HCT116 (cell line): Measurements from ENCODE around the gene TIMM29. TPM values are rescaled to one million over a fixed set of nuclear protein-coding genes. Genes with fewer than 3 reads are reported as not detected.

ENCODE experiments used
- ATAC-seq: fragments of 200-7000 bp; cut with Tn5 transposase; 2 replicates; pipeline ENCODE4 v1.9.1; 2020; ENCODE audit warnings: mild to moderate bottlenecking, moderate library complexity
- BruUV-seq: library from RNA; stranded (reverse); fragments of 400-500 nt; replicated peaks from 2 replicates; lab custom pipeline; 2021; lab: Mats Ljungman, UMichigan
- CTCF ChIA-PET: fragments of 300-600 bp; sonication (Branson Sonifier 250); formaldehyde crosslinking; loops from one replicate; lab custom pipeline; 2021; ENCODE audit warnings: antibody characterized with exemption; lab: Charles Lee
- POLR2A ChIA-PET: fragments of 300-600, 350-600 bp; sonication (Branson Sonifier 250); formaldehyde crosslinking; loops from one replicate; lab custom pipeline; 2021; ENCODE audit warnings: antibody characterized with exemption; lab: Charles Lee
- RAD21 ChIA-PET, 2 experiments: fragments of 300-600 bp; sonication (Branson Sonifier 250); formaldehyde crosslinking; loops; one replicate each; lab custom pipeline; 2023; ENCODE audit warnings: low total read pairs in 2 of 2; ENCODE audit not compliant: uncharacterized antibody in 2 of 2, unreplicated experiment in 2 of 2, low non-redundant PET in 1 of 2; lab: Charles Lee
- DNase-seq: peaks from one replicate; pipeline ENCODE4 v3.0.0-alpha.2; 2010; ENCODE audit warnings: low read depth, low spot score
- H2AFZ ChIP-seq: fragments of 200-600 bp; shearing (Covaris generic), sonication (generic); 2 replicates; pipeline ENCODE4 v1.6.1; 2017; ENCODE audit warnings: low read depth, mixed run types, mixed read lengths, antibody characterized with exemption, low read length; ENCODE audit not compliant: poor library complexity, severe bottlenecking
- H3K27ac ChIP-seq: 2 replicates; pipeline ENCODE4 v1.5.1; 2012; ENCODE audit warnings: low read depth, low read length
- H3K27me3 ChIP-seq: fragments of 200-600 bp; sonication (generic); 2 replicates; pipeline ENCODE4 v1.6.1; 2016; ENCODE audit warnings: mixed run types, low read length, mixed read lengths; ENCODE audit not compliant: insufficient read depth
- H3K36me3 ChIP-seq, 2 experiments: fragments of 200-500 bp in 1 of 2; fragments of 200-600 bp in 1 of 2; sonication (Bioruptor generic) in 1 of 2; sonication (generic) in 1 of 2; 2 replicates each; pipeline versions ENCODE4 v1.5.1 to v1.6.1; 2014 to 2016; ENCODE audit warnings: low read length in 2 of 2, inconsistent platforms in 1 of 2, mixed read lengths in 1 of 2, mixed run types in 1 of 2; ENCODE audit not compliant: insufficient read depth in 2 of 2, control insufficient read depth in 1 of 2
- H3K4me1 ChIP-seq, 2 experiments: fragments of 200-600 bp in 1 of 2; sonication (generic) in 1 of 2; 2 replicates each; pipeline versions ENCODE4 v1.5.1 to v1.6.1; 2012 to 2017; ENCODE audit warnings: low read length in 2 of 2, inconsistent platforms in 1 of 2, mild to moderate bottlenecking in 1 of 2, mixed read lengths in 1 of 2, mixed run types in 1 of 2, moderate library complexity in 1 of 2; ENCODE audit not compliant: insufficient read depth in 2 of 2, control insufficient read depth in 1 of 2
- H3K4me2 ChIP-seq: fragments of 200-600 bp; sonication (generic); 2 replicates; pipeline ENCODE4 v1.6.1; 2017; ENCODE audit warnings: mixed run types, low read length, mixed read lengths
- H3K4me3 ChIP-seq, 2 experiments: fragments of 200-600 bp in 1 of 2; sonication (generic) in 1 of 2; replicated peaks in 1 of 2; 2 replicates each; pipeline ENCODE4 v1.5.1; 2011 to 2016; ENCODE audit warnings: low read length in 2 of 2, control low read depth in 1 of 2, low read depth in 1 of 2, mild to moderate bottlenecking in 1 of 2, mixed read lengths in 1 of 2, mixed run types in 1 of 2
- H3K79me2 ChIP-seq: fragments of 200-600 bp; sonication (generic); 2 replicates; pipeline ENCODE4 v1.6.1; 2017; ENCODE audit warnings: mild to moderate bottlenecking, mixed run types, low read length, moderate library complexity, mixed read lengths; ENCODE audit not compliant: insufficient read depth
- H3K9ac ChIP-seq: fragments of 200-600 bp; sonication (generic); 2 replicates; pipeline ENCODE4 v1.6.1; 2016; ENCODE audit warnings: low read length, mixed read lengths
- H3K9me2 ChIP-seq: fragments of 200-600 bp; sonication (generic), shearing (Covaris generic); 2 replicates; pipeline ENCODE4 v1.6.1; 2017; ENCODE audit warnings: mixed run types, mild to moderate bottlenecking, moderate library complexity; ENCODE audit not compliant: insufficient read depth
- H3K9me3 ChIP-seq, 2 experiments: fragments of 200-500 bp in 1 of 2; fragments of 200-600 bp in 1 of 2; sonication (Bioruptor generic) in 1 of 2; sonication (generic) in 1 of 2; 2 replicates each; pipeline ENCODE4 v1.6.1; 2014 to 2017; ENCODE audit warnings: low read length in 2 of 2, mixed read lengths in 2 of 2, inconsistent platforms in 1 of 2, low read depth in 1 of 2, mild to moderate bottlenecking in 1 of 2, mixed run types in 1 of 2, moderate library complexity in 1 of 2; ENCODE audit not compliant: control insufficient read depth in 1 of 2, insufficient read depth in 1 of 2
- H4K20me1 ChIP-seq: fragments of 200-600 bp; sonication (generic), shearing (Covaris generic); 2 replicates; pipeline ENCODE4 v1.6.1; 2017; ENCODE audit warnings: mixed run types, mild to moderate bottlenecking, moderate library complexity; ENCODE audit not compliant: insufficient read depth
- CBX3 ChIP-seq: IDR thresholded peaks from 2 replicates; pipeline ENCODE4 v1.6.1; 2012; ENCODE audit warnings: low read depth
- CEBPB ChIP-seq: IDR thresholded peaks from 2 replicates; pipeline ENCODE4 v1.6.1; 2012; ENCODE audit warnings: low read depth
- EGR1 ChIP-seq: IDR thresholded peaks from 2 replicates; pipeline ENCODE4 v1.6.1; 2012; ENCODE audit warnings: low read depth
- FOSL1 ChIP-seq: IDR thresholded peaks from 2 replicates; pipeline ENCODE4 v1.6.1; 2012; ENCODE audit warnings: low read depth
- JUND ChIP-seq: IDR thresholded peaks from 2 replicates; pipeline ENCODE4 v1.6.1; 2012
- SP1 ChIP-seq: IDR thresholded peaks from 2 replicates; pipeline ENCODE4 v1.6.1; 2012; ENCODE audit warnings: low read depth
- SRF ChIP-seq: IDR thresholded peaks from 2 replicates; pipeline ENCODE4 v1.6.1; 2012; ENCODE audit warnings: low read depth
- TCF7L2 ChIP-seq: IDR thresholded peaks from 2 replicates; pipeline ENCODE4 v1.7.0; 2011; ENCODE audit warnings: borderline replicate concordance, inconsistent platforms; ENCODE audit not compliant: insufficient read depth, insufficient read length; ENCODE audit errors: extremely low read depth
- YY1 ChIP-seq: IDR thresholded peaks from 2 replicates; pipeline ENCODE4 v1.6.1; 2011; ENCODE audit warnings: low read length, low read depth, moderate library complexity, mild to moderate bottlenecking; ENCODE audit not compliant: insufficient replicate concordance; ENCODE audit errors: extremely low read depth
- ZFX ChIP-seq: fragments of 450-650 bp; IDR thresholded peaks from 2 replicates; pipeline ENCODE4 v1.6.1; 2017
- ZNF274 ChIP-seq: fragments of 200-500 bp; sonication (Bioruptor generic); IDR thresholded peaks from 2 replicates; pipeline ENCODE4 v1.6.1; 2014; ENCODE audit warnings: mild to moderate bottlenecking, low read depth, low read length, inconsistent platforms
- intact Hi-C: fragments of 100-400 bp; cut with micrococcal nuclease; formaldehyde crosslinking; loops from 2 replicates; pipeline ENCODE4 v1.10.0; 2022
- total RNA-seq: library from RNA; stranded (reverse); gene quantifications from one replicate; pipeline ENCODE4 v1.2.1, GENCODE V29; 2021; ENCODE audit not compliant: unreplicated experiment
- TF ChIP-seq, protein P1 (sequence below): IDR thresholded peaks from 2 replicates; pipeline ENCODE4 v1.6.1; 2012
- TF ChIP-seq, protein P2 (sequence below), 3 experiments: fragments of 200-600 bp in 1 of 3; sonication (generic) in 1 of 3; IDR thresholded peaks in 2 of 3; conservative IDR thresholded peaks in 1 of 3; 2 replicates each; pipeline ENCODE4 v1.5.1; 2012 to 2017; ENCODE audit warnings: low read depth in 2 of 3, low read length in 2 of 3, antibody characterized with exemption in 1 of 3, borderline replicate concordance in 1 of 3, control low read depth in 1 of 3, mild to moderate bottlenecking in 1 of 3, mixed read lengths in 1 of 3, mixed run types in 1 of 3, moderate library complexity in 1 of 3; ENCODE audit not compliant: insufficient read depth in 1 of 3
- TF ChIP-seq, protein P3 (sequence below): IDR thresholded peaks from 2 replicates; pipeline ENCODE4 v1.6.1; 2011; ENCODE audit warnings: mild to moderate bottlenecking, low read length, moderate library complexity; ENCODE audit not compliant: insufficient replicate concordance; ENCODE audit errors: extremely low read depth

Gene TIMM29
- total RNA-seq, 1 experiment from 2014 or later: 20.3 TPM

DNA sequence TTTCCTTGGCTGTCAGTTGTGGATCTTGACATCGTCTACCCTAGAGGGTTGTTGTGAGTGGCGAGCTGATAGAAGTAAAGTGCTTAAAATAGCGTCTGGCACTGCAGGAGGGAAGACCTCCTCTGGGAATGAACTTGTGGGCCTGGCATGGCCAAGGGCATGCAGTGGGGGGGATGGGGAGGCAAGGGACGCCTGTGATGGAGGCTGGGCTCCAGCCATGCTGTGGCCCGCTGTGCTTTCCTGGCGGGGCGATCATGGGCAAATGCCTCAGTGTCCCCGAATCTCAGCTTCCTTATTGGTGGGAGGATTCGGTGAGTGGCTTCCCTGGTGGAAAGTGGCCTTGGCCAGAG, 46.5 kb upstream of the TIMM29 start:
- H3K9ac ChIP-seq: no peak overlapping the region
- H3K4me2 ChIP-seq: no peak overlapping the region
- ChIA-PET RAD21 (no interaction called here), POLR2A (no interaction called here), CTCF (interaction anchor here (3.7 kb wide), 1 partner anchor 18 kb away, joined by 15 read pairs; no protein-coding TSS in a partner anchor)
- no peak overlapping the region for H2AFZ ChIP-seq
- peaks cover 31 to 95% of the 10 kb centered on the region in 2 experiments for H3K4me1 ChIP-seq
- H3K9me3 ChIP-seq: no peaks in the 10 kb centered on the region
- DNase-seq (no peak), ATAC-seq (no peak)
- H4K20me1 ChIP-seq: peaks cover 5% of the 10 kb centered on the region; the same call in 1 of the 2 replicates
- H3K36me3 ChIP-seq: no peaks in the 10 kb centered on the region
- no peaks in the 10 kb centered on the region for H3K27me3 ChIP-seq
- intact Hi-C loops: no loop called here
- no peak overlapping the region for H3K27ac ChIP-seq
- TF ChIP-seq, protein P1, sequence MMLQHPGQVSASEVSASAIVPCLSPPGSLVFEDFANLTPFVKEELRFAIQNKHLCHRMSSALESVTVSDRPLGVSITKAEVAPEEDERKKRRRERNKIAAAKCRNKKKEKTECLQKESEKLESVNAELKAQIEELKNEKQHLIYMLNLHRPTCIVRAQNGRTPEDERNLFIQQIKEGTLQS: no peak
- no peak for TF ChIP-seq TCF7L2
- TF ChIP-seq, protein P2, sequence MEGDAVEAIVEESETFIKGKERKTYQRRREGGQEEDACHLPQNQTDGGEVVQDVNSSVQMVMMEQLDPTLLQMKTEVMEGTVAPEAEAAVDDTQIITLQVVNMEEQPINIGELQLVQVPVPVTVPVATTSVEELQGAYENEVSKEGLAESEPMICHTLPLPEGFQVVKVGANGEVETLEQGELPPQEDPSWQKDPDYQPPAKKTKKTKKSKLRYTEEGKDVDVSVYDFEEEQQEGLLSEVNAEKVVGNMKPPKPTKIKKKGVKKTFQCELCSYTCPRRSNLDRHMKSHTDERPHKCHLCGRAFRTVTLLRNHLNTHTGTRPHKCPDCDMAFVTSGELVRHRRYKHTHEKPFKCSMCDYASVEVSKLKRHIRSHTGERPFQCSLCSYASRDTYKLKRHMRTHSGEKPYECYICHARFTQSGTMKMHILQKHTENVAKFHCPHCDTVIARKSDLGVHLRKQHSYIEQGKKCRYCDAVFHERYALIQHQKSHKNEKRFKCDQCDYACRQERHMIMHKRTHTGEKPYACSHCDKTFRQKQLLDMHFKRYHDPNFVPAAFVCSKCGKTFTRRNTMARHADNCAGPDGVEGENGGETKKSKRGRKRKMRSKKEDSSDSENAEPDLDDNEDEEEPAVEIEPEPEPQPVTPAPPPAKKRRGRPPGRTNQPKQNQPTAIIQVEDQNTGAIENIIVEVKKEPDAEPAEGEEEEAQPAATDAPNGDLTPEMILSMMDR (IDR thresholded peaks at IDR 0.05 in 2 of 3, conservative IDR thresholded peaks at IDR 0.05 in 1 of 3; ENCODE audit: borderline replicate concordance in 1 of 3, insufficient read depth in 1 of 3, low read depth in 2 of 3, low read length in 2 of 3): no peak
- TF ChIP-seq, protein P3, sequence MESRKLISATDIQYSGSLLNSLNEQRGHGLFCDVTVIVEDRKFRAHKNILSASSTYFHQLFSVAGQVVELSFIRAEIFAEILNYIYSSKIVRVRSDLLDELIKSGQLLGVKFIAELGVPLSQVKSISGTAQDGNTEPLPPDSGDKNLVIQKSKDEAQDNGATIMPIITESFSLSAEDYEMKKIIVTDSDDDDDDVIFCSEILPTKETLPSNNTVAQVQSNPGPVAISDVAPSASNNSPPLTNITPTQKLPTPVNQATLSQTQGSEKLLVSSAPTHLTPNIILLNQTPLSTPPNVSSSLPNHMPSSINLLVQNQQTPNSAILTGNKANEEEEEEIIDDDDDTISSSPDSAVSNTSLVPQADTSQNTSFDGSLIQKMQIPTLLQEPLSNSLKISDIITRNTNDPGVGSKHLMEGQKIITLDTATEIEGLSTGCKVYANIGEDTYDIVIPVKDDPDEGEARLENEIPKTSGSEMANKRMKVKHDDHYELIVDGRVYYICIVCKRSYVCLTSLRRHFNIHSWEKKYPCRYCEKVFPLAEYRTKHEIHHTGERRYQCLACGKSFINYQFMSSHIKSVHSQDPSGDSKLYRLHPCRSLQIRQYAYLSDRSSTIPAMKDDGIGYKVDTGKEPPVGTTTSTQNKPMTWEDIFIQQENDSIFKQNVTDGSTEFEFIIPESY: no peak
- TF ChIP-seq JUND: no peak
- TF ChIP-seq CBX3: no peak
- no peak for TF ChIP-seq ZFX
- TF ChIP-seq EGR1: no peak
- TF ChIP-seq YY1: no peak
- TF ChIP-seq CEBPB: no peak
- no peak for TF ChIP-seq SRF
- no peak for TF ChIP-seq FOSL1
- TF ChIP-seq ZNF274: no peak
- TF ChIP-seq SP1: no peak
- no peak overlapping the region for H3K4me3 ChIP-seq
- no TSS peak for BruUV-seq
- H3K79me2 ChIP-seq: peaks cover 97% of the 10 kb centered on the region
- H3K9me2 ChIP-seq: no peaks in the 10 kb centered on the region
